ENCODE results near the gene RASSF3.

GRCh38 chr12:64649487-64649886 is 39.2 kb downstream of the RASSF3 start:
- no peak for TF ChIP-seq CTCF (IDR thresholded peaks at IDR 0.05)
- TF ChIP-seq POLR2A (IDR thresholded peaks at IDR 0.05) = no peak
- TF ChIP-seq EP300 (IDR thresholded peaks at IDR 0.05) = no peak
- no peak for TF ChIP-seq POLR2AphosphoS5 (IDR thresholded peaks at IDR 0.05)

All from sigmoid colon (tissue), 4 donors.